Kidney (tissue), 14 donors: ENCODE results near the gene PLK2. TPM values are rescaled to one million over a fixed set of nuclear protein-coding genes. Genes with fewer than 3 reads are reported as not detected.

ENCODE experiments used
- DNase-seq, 5 donors: peaks; one replicate each; pipeline ENCODE4 v3.0.0-alpha.2; 2013 to 2020
- FAIRE-seq: peaks from 2 replicates; lab custom pipeline; 2012; peaks lifted over from hg19 to GRCh38; lab: Jason Lieb, UNC
- H3K27ac ChIP-seq, 2 donors: one replicate each; pipeline ENCODE4 v1.7.0; 2013; ENCODE audit warnings: low read depth in 2 of 2, low read length in 2 of 2, inconsistent platforms in 1 of 2
- H3K27me3 ChIP-seq: one replicate; pipeline ENCODE4 v1.7.1; 2013; ENCODE audit warnings: low read length, inconsistent platforms; ENCODE audit not compliant: control insufficient read depth, insufficient read depth
- H3K36me3 ChIP-seq, 3 donors: one replicate each; pipeline versions ENCODE4 v1.7.0 to v1.7.1; 2013; ENCODE audit warnings: low read length in 3 of 3, control low read depth in 1 of 3, inconsistent platforms in 1 of 3; ENCODE audit not compliant: insufficient read depth in 3 of 3, control insufficient read depth in 2 of 3
- H3K4me1 ChIP-seq, 3 donors: one replicate each; pipeline versions ENCODE4 v1.7.0 to v1.7.1; 2013; ENCODE audit warnings: low read length in 3 of 3, inconsistent platforms in 1 of 3, low read depth in 1 of 3; ENCODE audit not compliant: control insufficient read depth in 2 of 3, insufficient read depth in 2 of 3
- H3K4me3 ChIP-seq, 3 donors: one replicate each; pipeline versions ENCODE4 v1.7.0 to v1.8.1; 2013; ENCODE audit warnings: low read length in 3 of 3, control low read depth in 1 of 3, inconsistent platforms in 1 of 3
- H3K9ac ChIP-seq, 3 donors: one replicate each; pipeline versions ENCODE4 v1.7.0 to v1.7.1; 2013; ENCODE audit warnings: low read length in 3 of 3, control low read depth in 1 of 3, inconsistent platforms in 1 of 3
- H3K9me3 ChIP-seq, 3 donors: one replicate each; pipeline versions ENCODE4 v1.7.0 to v1.7.1; 2013; ENCODE audit warnings: low read length in 3 of 3, control low read depth in 1 of 3, inconsistent platforms in 1 of 3; ENCODE audit not compliant: control insufficient read depth in 2 of 3, insufficient read depth in 1 of 3
- intact Hi-C: fragments of 100-400 bp; cut with DNase I; formaldehyde crosslinking; loops from one replicate; pipeline ENCODE4 v1.11.1; 2022
- polyA plus RNA-seq: library from polyadenylated mRNA; stranded (reverse); fragments of 350-450 nt; fragmentation: Illumina TruSeq; extraction: RNeasy Lipid Tissue Mini Kit (QIAGEN cat#74804); gene quantifications from one replicate; pipeline ENCODE4 v1.2.3, GENCODE V29; 2014; ENCODE audit warnings: low read depth, low replicate concordance; ENCODE audit not compliant: insufficient read depth
- total RNA-seq: library from RNA; stranded (reverse); fragmentation: NEBNext Ultra II Directional; extraction: Animal tissue kit (Norgen Biotek cat#: 25700); gene quantifications from one replicate; pipeline ENCODE4 v1.2.1, GENCODE V29; 2021
- TF ChIP-seq, protein P1 (sequence below): IDR thresholded peaks from 3 replicates; pipeline ENCODE4 v1.5.1; 2012; ENCODE audit warnings: mild to moderate bottlenecking, moderate library complexity, borderline replicate concordance; ENCODE audit not compliant: insufficient read depth; ENCODE audit errors: extremely low read depth
- donor health status: control.
- donor health status: control.
- donor health status: control.
- donor health status: control.
- donor health status: control.
- donor health status: DM: yes; HTN: yes; CAD: no.
- donor health status: Normal renal cell carcinoma (clear cell type).

Gene PLK2
- total and polyA plus RNA-seq, 2 donors from 2014 or later: 8.4 to 53.1 TPM

DNA sequence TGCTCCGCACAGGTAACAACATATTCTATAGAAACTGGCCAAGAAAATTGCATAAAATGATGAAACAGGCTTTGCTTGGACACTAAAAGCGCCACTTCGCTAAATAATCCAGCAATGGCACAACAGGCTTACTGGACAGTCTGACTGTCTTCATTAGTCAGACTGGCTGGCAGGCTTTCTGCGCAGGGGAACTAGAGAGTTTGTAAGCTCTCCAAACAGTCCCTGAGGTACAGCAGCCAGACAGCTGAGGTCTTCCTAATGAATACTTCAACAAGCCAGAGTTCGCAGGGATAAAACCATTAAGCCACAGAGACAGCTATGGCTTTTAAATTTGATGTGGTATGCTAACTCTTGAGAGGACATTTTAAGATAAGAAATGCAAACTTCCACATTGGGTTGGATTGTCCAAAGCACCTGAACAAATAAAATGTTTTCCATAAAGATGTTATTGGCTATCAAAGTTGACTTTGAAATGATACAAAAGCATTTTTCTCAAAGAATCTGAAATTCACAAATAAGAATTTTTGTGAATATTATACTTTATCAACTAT is 20.7 kb downstream of the PLK2 start:
- DNase-seq (no peak), FAIRE-seq (no peak)
- no peaks in the 10 kb centered on the region for H3K27me3 ChIP-seq

DNA sequence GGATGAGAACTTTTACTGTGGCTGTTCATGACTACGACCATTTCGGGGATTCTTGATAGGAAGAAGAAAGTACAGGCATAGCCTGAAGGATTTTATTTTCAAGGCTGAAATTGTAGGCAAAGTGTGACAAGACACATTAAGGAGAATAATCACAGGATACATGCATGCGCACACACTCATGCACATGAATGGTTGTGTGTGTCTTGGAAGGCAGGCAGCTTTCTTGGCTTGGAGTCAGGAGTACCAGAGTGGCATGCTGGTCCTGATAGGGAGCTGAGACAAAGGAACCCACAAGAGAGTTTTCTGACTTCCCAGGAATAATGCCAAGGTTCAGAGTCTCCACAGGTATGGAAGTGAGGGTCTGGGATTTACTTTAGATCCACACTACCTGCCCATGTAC is 22.2 kb downstream of the PLK2 start:
- Histone ChIP-seq H3K27me3 (no peaks in the 10 kb centered on the region), H3K4me1 (no peaks in the 10 kb centered on the region), H3K9me3 (no peaks in the 10 kb centered on the region), H3K36me3 (no peaks in the 10 kb centered on the region), H3K9ac (no peak overlapping the region), H3K4me3 (no peak overlapping the region), H3K27ac (no peak overlapping the region)
- intact Hi-C loops: no loop called here
- DNase-seq (no peak), FAIRE-seq (no peak)
- TF ChIP-seq, protein P1, sequence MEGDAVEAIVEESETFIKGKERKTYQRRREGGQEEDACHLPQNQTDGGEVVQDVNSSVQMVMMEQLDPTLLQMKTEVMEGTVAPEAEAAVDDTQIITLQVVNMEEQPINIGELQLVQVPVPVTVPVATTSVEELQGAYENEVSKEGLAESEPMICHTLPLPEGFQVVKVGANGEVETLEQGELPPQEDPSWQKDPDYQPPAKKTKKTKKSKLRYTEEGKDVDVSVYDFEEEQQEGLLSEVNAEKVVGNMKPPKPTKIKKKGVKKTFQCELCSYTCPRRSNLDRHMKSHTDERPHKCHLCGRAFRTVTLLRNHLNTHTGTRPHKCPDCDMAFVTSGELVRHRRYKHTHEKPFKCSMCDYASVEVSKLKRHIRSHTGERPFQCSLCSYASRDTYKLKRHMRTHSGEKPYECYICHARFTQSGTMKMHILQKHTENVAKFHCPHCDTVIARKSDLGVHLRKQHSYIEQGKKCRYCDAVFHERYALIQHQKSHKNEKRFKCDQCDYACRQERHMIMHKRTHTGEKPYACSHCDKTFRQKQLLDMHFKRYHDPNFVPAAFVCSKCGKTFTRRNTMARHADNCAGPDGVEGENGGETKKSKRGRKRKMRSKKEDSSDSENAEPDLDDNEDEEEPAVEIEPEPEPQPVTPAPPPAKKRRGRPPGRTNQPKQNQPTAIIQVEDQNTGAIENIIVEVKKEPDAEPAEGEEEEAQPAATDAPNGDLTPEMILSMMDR: no peak

More for the DNA sequence above, 20.7 kb downstream of the PLK2 start:
- no peaks in the 10 kb centered on the region for H3K36me3 ChIP-seq
- no peaks in the 10 kb centered on the region for H3K9me3 ChIP-seq
- H3K27ac ChIP-seq: no peak overlapping the region
- H3K4me3 ChIP-seq: no peak overlapping the region
- no peaks in the 10 kb centered on the region for H3K4me1 ChIP-seq
- TF ChIP-seq, protein P1: no peak
- no peak overlapping the region for H3K9ac ChIP-seq
- intact Hi-C loops: no loop called here

DNA sequence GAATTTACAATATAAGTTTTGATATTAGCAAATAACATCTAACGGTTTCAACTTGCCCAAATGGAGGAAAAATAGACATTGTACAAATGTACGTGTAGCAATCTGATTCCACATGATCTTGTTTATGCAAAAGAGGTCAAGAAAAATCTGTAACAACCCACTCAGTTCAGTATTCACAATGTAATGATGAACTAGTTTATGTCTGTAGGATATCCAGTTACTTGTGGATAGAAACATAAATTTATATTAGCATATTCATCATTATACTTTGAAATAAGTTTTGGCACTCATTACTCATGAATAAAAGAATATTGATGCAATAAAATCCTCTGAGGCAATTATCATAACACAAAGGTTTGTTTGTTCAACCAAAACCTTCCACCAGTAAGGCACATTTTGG is 28.1 kb downstream of the PLK2 start:
- H3K9me3 ChIP-seq: no peaks in the 10 kb centered on the region
- H3K27me3 ChIP-seq: no peaks in the 10 kb centered on the region
- no peak for DNase-seq
- TF ChIP-seq, protein P1: no peak
- intact Hi-C loops: no loop called here
- FAIRE-seq: no peak
- H3K27ac ChIP-seq: no peak overlapping the region
- H3K4me1 ChIP-seq: no peaks in the 10 kb centered on the region
- H3K36me3 ChIP-seq: no peaks in the 10 kb centered on the region
- H3K4me3 ChIP-seq: no peak overlapping the region
- H3K9ac ChIP-seq: no peak overlapping the region

DNA sequence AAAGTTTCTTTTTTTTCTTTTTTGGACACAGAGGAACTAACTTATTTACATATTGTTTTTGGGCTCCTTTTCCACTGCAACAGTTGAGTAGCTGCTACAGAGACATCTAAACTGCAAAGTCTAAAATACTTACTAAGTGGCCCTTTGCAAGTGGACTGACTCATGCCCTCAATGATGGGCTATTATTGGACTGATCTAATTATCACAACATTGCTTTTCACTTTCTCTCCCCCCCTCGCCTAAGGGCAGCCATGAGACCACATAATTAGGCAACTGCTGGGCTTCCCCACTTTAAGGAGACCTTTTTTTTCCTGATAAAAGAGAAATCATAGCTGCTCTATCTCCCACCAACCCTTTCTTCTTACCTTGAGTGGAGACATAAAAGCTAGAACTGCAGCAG is 47.0 kb downstream of the PLK2 start:
- TF ChIP-seq, protein P1: no peak
- Histone ChIP-seq H3K27me3 (no peaks in the 10 kb centered on the region), H3K9me3 (no peaks in the 10 kb centered on the region), H3K27ac (no peak overlapping the region), H3K36me3 (no peaks in the 10 kb centered on the region), H3K4me1 (no peaks in the 10 kb centered on the region), H3K9ac (no peak overlapping the region), H3K4me3 (no peak overlapping the region)
- DNase-seq (no peak), FAIRE-seq (no peak)
- intact Hi-C loops: no loop called here
